Limb (tissue), 2 donors: Measurements from ENCODE around the gene CCNB3.
"Not testable (repeated sequence)": the region's sequence is repeated elsewhere in the genome, so short reads cannot be mapped to it uniquely, and the experiment has no call there.

Experiments
- DNase-seq, 2 donors: peaks; one replicate each; pipeline ENCODE4 v3.0.0-alpha.2; 2016; ENCODE audit errors: extremely low spot score in 2 of 2

CCNB3 gene

GRCh38 chrX:50204364-50204899, at the start of gene CCNB3:
TSS of gene CCNB3 (plus strand) at chrX:50204765. CDS start at chrX:50285164, 80,399 bp downstream.
- peak; percentile 71 for DNase-seq

- no peak for DNase-seq
Measured at GRCh38 chrX:50157545-50158135, 46.9 kb upstream of the CCNB3 start.

DNA sequence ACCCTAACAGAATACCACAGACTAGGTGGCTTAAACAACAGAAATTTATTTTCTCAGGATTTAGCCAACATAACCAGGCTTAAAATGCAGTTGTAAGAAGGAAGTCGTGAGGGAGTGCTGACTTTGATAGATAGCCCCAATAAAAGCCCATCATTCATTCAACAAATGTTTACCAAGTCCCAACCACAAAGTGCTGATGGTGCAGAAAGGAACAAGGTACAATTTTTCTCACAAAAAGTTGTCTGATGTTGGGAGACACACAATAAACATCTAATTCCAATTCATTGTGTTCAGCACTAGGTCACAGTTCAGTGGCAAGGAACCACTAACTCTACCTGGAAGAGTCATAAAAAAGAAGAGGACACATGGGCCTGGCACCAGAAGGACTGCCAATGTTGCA, 46.0 kb upstream of the CCNB3 start:
- no peak for DNase-seq

DNA sequence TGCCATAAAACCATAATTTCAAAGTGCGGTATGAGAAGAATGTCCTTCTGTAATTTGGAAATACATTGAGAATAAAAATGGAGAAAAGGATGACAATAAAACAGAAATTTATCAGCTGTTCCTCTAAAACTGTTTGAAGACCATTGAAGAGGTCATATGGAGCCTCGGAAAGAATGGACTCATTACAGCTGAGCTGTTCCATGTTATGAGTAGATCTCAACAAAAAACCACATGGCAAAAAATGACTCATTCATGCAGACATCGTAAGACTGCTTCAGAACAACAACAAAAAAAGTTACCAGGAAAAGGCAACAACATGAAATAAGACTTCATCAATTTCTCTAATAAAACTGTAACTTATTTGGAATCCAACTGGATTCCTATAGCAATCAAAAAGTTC, 43.4 kb upstream of the CCNB3 start:
- DNase-seq: no peak

DNA sequence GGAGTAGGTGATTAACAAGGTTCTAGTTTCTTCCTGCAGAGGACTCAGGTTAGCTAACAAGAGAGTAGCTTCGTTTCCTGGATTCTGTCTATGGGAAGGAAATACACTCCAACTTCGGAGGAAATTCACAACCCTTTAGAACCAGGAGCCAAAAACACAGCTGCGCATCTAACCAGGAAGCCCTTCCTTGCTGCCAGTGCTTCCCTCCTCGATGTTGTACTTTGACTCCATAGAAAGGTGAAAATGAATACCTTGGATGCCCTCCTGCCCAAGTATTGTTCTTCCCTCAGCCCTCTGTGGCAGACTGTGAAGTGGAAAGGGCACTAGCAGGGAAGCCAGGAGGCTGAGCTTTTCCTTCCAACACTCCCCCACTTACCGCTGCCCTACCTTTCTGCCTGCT, 38.8 kb upstream of the CCNB3 start:
- no peak for DNase-seq

- DNase-seq: no peak
Measured at GRCh38 chrX:50167366-50167765, 37.2 kb upstream of the CCNB3 start.

DNA sequence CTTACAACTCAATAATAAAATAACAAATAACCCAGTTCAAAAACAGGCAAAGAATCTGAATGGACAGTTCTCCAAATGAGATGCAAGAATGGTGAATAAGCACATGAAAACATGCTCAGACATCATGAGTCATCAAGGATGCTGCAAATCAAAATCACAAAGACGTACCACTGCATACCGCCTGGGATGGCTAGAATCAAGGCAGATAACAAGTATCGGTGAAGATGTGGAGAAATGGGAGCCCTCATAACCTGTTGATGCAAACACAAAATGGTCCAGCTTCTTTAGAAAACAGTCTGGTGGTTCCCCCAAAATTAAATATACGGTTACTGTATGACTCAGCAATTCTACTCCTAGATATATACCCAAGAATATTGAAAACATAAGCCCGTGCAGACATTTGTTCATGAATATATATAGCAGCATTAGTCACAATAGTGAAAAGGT, 36.3 kb upstream of the CCNB3 start:
- DNase-seq: no peak

GRCh38 chrX:50169717-50170116, 34.8 kb upstream of the CCNB3 start:
- no peak for DNase-seq

DNA sequence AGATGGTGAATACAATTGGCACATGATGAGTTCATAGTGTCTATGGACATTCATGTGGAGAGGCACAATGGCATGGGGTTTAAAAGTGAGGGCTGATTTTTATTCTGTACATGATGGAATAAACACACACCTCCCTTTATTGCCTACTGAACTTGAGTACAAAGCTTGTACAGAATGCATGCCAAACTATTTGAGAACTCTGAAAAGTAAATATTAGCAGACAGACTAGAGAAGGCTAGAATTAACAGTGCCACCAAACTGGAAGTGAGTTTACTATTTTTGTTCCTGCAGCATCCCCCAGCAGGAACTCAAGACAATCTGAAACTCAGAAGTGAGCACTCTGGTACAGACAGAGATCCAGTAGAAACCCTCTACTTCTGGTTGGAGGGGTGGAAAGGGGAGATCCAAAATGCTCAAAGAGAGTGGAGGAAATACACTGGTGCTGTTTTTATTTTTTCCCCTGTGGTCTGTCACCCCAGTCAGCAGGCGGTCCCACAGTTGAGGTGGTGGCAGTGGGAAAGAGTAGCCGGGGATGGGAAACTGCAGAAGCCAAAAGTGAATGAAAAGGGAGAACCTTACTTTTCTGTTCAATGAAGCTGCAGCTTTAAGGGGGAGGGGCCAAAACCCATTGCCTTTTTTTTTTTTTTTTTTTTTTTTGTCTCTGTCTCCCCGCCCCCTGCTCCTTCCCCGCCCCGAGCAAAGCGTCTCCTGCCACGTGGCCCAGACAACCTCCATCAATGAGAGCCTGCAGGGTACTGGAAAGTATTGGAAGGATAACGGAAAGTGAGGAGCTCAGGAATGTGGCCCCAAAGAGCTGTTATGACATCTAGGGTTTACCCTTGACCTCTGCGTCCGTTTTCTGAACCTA, 24.3 kb upstream of the CCNB3 start:
- DNase-seq: no peak

DNA sequence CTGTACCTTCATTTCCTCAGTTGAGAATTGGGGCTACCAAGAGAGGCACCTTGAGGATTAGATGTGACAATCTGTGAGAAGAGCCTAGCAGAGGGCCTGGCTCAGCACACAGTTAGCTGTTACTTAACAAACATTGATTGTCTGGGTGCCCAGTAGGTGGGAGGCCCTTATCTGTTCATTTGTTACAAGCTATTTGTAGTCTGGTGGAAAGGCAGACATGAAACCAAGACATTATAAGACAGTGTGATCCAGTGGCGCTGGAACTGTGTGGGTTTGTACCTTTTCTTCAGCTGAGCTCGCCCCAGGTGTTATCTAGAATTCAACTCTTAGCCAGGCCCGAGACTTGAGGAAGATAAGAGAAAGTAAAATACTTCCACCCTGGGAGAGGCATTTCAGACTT, 20.7 kb upstream of the CCNB3 start:
- DNase-seq: no peak

GRCh38 chrX:50188859-50189600, 15.5 kb upstream of the CCNB3 start:
- DNase-seq: peak in 1 of 2 donors; percentile 7

DNA sequence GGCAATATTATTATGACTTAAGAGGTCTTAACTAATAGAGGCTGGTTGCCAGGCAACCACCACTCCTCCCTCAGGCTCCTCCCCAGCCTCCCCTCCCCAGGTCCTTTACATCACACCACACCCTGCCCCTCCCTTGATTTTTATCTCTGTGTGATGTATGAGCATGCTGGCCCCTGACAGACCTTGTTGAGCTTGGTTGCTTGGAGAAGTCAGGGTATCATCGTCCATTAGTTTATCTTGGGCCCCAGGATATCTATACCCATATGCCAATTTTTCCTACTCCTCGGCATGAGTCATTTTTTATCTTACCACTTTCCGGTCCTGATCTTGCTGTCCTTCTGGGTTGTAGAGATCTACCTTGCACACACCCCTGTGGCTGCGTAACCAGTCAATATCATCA, 6.2 kb upstream of the CCNB3 start:
- no peak for DNase-seq

DNA sequence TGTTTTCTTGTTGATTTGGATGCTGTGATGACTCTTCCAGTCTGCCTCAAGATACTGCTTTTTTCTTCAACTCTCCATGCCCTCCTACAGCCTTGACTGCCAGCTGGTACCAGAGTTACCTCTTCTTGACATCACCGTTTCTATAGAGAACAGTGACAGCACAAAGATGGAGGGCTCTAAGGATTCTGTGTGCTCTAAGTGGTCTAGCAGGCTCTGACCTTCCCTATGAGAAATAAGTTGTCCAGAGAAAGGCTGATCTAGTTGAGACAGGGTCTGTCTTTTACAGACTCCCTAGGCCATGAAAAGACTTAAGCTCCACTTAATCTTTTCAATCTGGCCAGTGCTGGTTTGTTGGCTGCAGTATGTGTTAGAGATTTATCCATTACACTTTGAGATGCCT, 3.7 kb upstream of the CCNB3 start, which contains the start of gene AKAP4:
TSS of gene AKAP4 (minus strand) at position 101 of the 400 bp plus-strand sequence. CDS start 118 bp downstream, outside the sequence.
- DNase-seq: no peak

DNA sequence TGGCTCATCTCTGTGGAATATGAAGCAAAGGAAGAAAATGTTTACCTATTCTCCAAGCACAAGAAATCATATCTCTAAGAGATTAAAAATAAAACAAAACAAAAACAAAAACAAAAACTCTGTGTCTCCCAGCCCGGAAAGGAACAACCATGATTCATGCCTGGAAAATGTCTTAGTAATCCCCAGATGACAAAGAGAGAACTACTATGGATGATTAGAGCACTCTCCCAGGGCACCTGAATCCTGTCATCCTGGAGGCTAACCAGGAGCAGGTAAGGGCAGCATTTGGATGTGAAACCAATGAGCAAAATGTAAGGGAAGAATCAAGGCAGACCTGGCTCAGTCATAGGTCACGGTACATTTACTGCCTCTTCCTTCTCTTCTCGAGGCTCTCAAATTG, 2.0 kb upstream of the CCNB3 start:
- DNase-seq: no peak

- no peak for DNase-seq
Measured at GRCh38 chrX:50206753-50207152, 2.2 kb downstream of the CCNB3 start.

DNA sequence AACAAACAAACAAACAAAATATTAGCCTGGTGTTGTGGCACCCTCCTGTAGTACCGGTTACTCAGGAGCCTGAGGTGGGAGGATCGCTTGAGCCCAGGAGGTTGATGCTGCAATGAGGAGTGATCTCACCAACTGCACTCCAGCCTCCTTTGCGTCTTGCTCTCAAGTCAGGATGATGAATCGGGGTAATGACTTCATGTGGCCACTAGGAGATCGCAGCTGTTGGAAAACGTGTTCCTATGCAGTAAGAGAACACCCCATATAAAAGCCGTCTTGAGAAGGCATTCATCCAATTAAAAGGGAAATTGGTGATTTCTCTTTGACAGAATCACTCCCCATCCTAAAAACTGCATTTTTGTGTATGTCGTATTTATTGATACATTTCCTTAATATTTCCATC, 6.9 kb downstream of the CCNB3 start:
- no peak for DNase-seq

- no peak for DNase-seq
Measured at GRCh38 chrX:50281253-50281652, 76.7 kb downstream of the CCNB3 start.

DNA sequence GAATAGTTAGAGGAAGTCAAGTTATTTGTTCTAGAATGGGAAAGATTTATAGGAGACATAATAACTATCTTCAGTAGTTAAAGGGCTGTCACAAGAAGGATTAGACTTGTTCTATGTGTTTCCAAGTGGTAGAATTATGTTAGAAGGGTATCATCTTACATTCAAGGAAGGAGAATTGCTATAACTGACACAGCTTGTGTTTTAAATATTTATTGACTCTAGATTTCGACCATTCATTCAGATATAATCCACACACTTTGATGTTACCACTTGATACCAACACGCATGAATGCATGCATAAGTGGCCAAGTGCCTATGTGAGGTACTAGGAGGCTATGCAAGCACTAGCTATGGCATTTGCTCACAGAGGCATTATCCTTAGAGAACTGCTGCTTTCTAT, 122.7 kb downstream of the CCNB3 start:
- DNase-seq: no peak

DNA sequence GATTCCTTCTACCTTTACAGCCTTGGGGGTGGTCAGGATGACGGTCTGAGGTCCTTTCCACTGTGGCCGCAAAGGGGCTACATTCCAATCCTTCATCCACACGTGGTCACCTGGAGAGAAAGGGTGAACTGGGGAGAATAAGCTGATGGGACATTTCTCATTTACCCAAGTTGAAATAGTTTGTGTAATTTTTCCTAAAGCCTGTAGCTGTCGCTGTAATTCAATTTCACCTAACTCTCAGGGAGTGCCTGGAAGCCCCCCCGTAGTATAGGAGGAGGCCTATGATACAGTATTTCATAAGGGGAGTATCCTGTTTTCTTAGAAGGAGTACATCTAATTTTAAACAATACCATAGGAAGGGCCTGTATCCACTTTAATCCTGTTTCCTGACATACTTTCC, 128.1 kb downstream of the CCNB3 start:
- DNase-seq: not testable (repeated sequence)

DNA sequence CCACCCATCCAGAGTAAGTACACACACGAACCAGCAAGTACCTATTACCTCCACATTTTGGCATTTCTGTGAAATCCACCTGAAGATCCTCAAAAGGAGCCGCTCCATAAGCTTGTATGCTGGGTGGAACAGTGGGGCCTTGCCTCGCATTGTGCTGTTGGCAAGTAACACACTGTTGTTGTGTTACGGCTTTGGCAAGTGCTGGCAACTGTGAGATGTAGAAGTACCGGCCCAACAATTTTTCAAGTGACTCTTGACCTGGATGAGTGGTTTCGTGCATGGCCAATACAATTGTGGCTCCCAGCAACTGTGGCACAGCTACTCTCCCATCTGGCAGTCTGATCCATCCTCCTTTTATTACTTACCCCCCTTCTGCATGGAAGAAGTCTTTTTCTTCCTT, 128.7 kb downstream of the CCNB3 start:
- no peak for DNase-seq

GRCh38 chrX:50343917-50344316, 139.4 kb downstream of the CCNB3 start:
- no peak for DNase-seq

DNA sequence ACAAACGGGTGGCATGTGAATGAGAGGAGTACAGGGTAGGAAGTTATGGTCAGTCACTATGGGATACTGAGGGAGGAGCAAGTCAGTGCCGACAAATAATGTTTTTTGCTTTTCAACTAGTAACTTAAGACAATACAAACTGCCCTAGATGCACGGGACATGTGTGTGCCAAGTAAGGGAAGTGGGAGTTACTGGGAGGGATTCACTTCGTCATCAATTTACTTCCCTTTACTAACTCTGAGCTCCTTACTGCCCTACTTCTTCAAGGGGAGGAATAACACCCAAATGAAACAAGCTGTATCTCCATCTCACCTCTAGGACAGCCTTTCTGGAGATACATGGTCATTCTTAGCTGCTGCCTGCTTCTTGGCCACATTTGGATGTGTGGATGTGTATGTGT, 168.4 kb downstream of the CCNB3 start:
- no peak for DNase-seq
